ENCODE data around the gene L1CAM.
"Not testable (repeated sequence)": the region's sequence is repeated elsewhere in the genome, so short reads cannot be mapped to it uniquely, and the experiment has no call there.

The L1CAM gene

DNA sequence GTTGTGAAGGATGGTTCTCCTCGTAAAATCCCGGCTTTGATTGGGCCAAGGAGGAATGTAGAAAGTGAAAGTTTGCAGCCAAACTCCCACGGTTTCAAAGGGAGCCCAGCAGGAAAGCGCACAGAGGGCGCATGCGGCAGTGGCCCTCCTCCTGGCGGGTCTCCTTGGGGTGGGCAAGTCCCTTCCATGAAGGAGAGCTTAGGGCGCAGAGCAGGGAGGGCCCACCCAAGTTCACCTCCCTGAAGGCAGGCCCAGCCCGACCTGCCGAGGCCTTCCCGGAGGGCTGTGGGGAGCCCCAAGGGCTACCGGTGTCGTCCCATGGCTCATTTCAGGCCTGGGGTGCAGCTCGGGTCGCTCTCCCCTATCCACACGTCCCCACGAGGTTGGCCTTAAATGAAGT is 57.7 kb downstream of the L1CAM start:
- DNase-seq (ENCODE audit: low spot score), result no peak

- no peak for DNase-seq (ENCODE audit: low spot score)
Measured at GRCh38 chrX:153827903-153828302, 58.1 kb downstream of the L1CAM start.

DNA sequence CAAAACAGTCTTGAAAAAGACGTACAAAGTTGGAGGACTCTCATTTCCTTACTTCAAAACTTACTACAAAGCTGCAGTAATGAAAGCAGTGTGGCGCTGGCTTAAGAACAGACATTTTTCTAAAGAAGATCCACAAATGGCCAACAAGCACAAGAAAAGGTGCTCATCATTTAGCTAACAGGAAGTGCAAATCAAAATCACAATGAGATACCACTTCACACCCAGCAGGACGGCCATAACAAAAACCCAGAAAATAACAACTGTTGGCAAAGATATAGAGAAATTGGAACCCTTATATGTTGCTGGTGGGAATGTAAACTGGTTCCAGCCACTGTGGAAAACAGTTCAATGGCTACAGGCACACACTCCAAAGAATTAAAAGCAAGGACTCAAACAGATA is 59.0 kb downstream of the L1CAM start:
- DNase-seq (ENCODE audit: low spot score), result no peak

- DNase-seq (ENCODE audit: low spot score), result no peak
Measured at GRCh38 chrX:153825042-153825441, 60.9 kb downstream of the L1CAM start.

DNA sequence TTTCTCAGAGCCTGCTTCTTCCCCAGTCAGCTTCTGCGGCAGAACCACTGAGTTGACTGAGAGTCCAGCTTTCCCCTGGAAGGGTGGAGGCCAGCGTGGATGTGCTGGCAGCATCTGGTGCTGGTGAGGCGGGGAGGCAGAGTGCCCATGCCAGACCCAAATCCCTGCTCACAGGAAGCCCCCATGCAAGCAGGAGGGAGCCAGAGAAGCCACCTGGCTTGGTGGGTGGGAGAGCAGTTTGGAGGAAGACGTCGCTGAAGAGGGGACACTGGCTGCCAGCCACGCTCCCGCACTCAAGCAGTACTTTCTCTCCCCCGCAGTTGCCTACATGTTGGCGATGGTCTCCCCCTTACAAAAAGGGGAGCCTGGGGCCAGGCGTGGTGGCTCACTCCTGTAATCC is 61.6 kb downstream of the L1CAM start:
- DNase-seq (ENCODE audit: low spot score), result no peak

- no peak for DNase-seq (ENCODE audit: low spot score)
Measured at GRCh38 chrX:153821066-153821465, 64.9 kb downstream of the L1CAM start.

- DNase-seq (ENCODE audit: low spot score), result no peak
Measured at GRCh38 chrX:153820601-153821000, 65.4 kb downstream of the L1CAM start.

DNA sequence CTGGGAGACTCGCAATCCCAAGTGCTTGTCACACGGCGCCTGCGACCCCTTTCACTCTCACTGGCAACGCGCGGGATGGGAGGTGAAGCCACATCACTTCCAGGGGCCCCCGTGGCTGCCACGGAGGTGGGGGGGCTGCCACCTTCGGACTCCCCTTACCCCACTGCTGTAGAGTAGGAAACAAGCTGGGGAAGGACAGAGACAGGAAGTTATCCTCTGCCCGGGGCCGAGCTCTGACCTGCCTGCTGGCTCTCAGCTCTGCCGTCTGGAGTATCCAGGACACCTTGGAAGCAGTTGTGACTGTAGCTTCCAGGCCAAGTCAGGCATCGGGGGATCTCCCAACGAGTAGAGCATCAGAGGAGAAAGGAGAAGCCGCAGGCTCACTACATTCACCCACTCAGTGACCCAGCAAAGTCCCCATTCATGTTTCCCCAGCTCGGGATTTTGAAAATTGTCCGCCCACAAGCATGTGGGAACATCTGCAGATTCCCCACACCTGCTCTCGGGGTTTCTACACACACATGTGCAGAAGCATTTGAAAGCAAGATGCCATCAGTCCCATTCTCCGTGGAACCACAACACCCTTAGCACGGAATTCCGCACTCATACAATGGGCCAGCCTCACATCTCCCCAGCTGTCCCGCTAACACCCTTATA is 66.5 kb downstream of the L1CAM start:
- no peak for DNase-seq (ENCODE audit: low spot score)

DNA sequence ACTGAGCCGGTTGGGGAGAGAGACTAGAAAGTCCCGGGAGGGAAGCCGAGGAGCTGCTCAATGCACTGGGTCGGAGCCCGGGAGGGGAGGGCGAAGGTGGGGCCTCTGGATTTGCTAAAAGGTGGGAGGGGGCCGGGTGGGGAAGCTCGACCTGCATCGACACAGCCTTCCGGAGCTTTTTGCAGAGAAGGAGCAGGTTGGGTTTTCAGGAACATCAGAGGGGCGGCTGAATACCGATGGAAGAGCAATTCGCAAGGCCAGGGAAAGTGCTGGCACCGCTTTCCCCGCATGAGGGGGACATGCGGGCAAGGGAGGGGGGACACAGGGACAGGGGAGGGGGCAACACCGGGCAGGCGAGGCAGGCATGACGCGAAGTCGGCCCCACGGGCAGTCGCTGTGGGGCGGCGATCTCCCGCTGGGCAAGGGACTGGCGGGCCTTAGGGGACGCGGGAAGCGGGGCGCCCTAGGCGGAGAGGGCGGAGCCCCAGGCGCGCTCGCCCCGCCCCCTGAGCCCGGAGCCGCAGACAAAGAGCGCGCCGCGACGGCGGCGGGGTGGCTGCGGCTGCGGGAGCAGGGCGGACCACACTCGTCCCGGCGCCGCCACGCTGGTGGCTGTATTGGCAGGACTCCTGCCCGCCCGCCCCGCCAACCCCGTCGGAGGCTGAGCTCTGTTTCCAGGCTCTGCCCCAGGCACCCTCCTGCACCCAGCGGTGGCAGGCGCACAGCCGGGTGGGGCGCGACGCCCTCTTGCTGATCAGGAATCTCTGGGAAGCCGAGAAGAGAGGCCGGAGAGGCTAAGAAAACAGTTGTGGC is 67.2 kb downstream of the L1CAM start:
- no peak for DNase-seq (ENCODE audit: low spot score)

DNA sequence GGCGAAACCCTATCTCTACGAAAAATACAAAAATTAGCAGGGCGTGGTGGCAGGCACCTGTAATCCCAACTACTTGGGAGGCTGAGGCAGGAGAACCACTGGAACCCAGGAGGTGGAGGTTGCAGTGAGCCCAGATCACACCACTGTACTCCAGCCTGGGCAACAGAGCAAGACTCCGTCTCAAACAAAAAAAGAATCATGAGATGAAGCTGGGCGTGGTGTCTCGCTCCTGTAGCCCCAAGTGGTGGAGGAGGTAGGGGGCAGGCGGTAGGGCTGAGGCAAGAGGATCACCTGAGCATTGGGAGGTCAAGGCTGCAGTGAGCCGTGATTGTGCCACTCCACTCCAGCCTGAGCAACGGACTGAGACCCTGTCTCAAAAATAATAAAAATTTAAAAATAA is 67.9 kb downstream of the L1CAM start:
- not testable (repeated sequence) for DNase-seq (ENCODE audit: low spot score)

GRCh38 chrX:153816831-153817690 is 68.9 kb downstream of the L1CAM start:
- DNase-seq (ENCODE audit: low spot score), result no peak

DNA sequence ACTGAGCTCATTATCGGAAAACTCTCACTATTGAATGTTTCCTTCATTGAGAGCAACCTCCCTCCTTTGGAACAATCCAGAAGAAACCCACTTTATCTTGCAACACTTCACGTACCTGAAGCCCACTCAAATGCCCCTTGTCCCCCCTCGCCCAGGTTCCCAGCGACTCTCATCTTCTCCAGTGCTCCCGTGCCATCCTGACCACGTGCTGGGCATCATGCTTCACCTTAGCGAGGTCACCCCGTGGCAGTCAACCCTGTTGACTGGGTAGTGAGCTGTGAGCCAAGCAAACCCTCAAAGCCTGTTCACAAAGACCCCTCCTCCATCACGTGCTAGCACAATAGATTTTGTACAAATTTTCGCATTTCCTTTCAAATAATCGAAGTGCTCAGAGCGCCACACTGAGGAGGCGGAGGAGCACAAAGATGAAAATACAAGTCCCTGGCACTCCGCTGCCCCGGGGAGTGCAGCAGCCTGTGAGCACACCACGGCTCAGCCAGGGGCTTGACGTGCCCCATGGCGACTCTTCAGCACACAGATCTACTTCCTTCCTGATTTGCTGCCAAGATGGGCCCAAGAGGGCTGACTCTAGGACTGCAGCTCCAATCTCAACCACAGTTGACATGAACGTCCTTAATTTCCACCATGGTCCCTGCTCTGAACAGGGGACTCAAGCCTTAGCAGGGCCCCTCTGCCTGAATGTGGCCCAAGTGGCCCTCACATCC is 71.2 kb downstream of the L1CAM start:
- DNase-seq (ENCODE audit: low spot score), result no peak

- DNase-seq (ENCODE audit: low spot score), result no peak
Measured at GRCh38 chrX:153813161-153813560, 72.8 kb downstream of the L1CAM start.

DNA sequence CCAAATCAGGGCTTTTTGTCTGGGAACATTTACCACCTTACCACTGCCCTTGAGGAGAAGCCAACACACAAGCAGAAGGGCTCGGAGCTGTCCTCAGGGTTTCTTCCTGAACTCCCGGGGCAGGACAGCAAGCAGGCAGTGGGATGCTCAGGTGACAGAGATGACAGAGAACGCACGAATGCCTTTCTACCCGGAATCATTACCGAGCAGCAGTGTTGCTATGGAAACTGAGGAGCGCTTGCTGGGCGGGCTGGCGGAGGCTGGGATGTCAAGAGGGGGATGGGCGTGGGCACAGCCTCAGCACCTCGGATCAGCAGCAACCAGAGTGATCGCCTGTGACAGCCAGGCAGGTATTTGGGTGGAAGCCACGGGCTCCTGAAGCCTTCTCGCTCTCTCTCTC is 73.8 kb downstream of the L1CAM start:
- no peak for DNase-seq (ENCODE audit: low spot score)
